HepG2 (cell line): ENCODE results near the gene PEAK1. TPM values are rescaled to one million over a fixed set of nuclear protein-coding genes. Genes with fewer than 3 reads are reported as not detected.

Experiments used
- ATAC-seq: fragments of 200-7000 bp; cut with Tn5 transposase; 3 replicates; pipeline ENCODE4 v1.9.1; 2020; ENCODE audit warnings: mild to moderate bottlenecking, moderate library complexity
- BruUV-seq: library from RNA; stranded (reverse); fragments of 400-500 nt; replicated peaks from 2 replicates; lab custom pipeline; 2021; lab: Mats Ljungman, UMichigan
- CTCF ChIA-PET: fragments of 300-600 bp; formaldehyde crosslinking; extraction: SDS; loops from one replicate; lab custom pipeline; 2021; ENCODE audit warnings: low total read pairs, inconsistent platforms, low intra/inter-chr PET ratio; lab: Yijun Ruan, JAX
- POLR2A ChIA-PET: fragments of 350-600 bp; sonication (Branson Sonifier 250); formaldehyde crosslinking; loops from one replicate; lab custom pipeline; 2020; ENCODE audit warnings: antibody characterized with exemption, inconsistent platforms; lab: Yijun Ruan, JAX
- DNase-seq: peaks from one replicate; pipeline ENCODE4 v3.0.0-alpha.2; 2015; ENCODE audit warnings: low spot score
- FAIRE-seq: peaks from 3 replicates; lab custom pipeline; 2011; peaks lifted over from hg19 to GRCh38; lab: Jason Lieb, UNC
- H2AFZ ChIP-seq: one replicate; pipeline ENCODE4 v1.6.1; 2011; ENCODE audit warnings: low read length, inconsistent platforms
- H3K27ac ChIP-seq: fragments of 300-600 bp; 3 replicates; pipeline ENCODE4 v1.8.0; 2011; ENCODE audit warnings: mixed run types, mild to moderate bottlenecking, mixed read lengths, low read length, inconsistent platforms; ENCODE audit not compliant: insufficient read depth; ENCODE audit errors: extremely low read length
- H3K27me3 ChIP-seq, 2 experiments: fragments of 200-600 bp in 1 of 2; 2 replicates in 1 of 2; 3 replicates in 1 of 2; pipeline versions ENCODE4 v1.6.0 to v1.8.0; 2011; ENCODE audit warnings: low read length in 2 of 2, mild to moderate bottlenecking in 2 of 2, moderate library complexity in 2 of 2, inconsistent platforms in 1 of 2; ENCODE audit not compliant: insufficient read depth in 2 of 2, control insufficient read depth in 1 of 2
- H3K36me3 ChIP-seq, 2 experiments: fragments of 200-600 bp in 1 of 2; replicated peaks in 1 of 2; 2 replicates in 1 of 2; 3 replicates in 1 of 2; pipeline versions ENCODE4 v1.5.1 to v1.8.0; 2011; ENCODE audit warnings: low read length in 2 of 2, inconsistent platforms in 1 of 2; ENCODE audit not compliant: insufficient read depth in 2 of 2, control insufficient read depth in 1 of 2
- H3K4me1 ChIP-seq: 2 replicates; pipeline ENCODE4 v1.5.1; 2012; ENCODE audit warnings: low read length, inconsistent platforms; ENCODE audit not compliant: insufficient read depth
- H3K4me2 ChIP-seq: 2 replicates; pipeline ENCODE4 v1.6.0; 2011; ENCODE audit warnings: low read depth, low read length, inconsistent platforms
- H3K4me3 ChIP-seq, 3 experiments: fragments of 200-600 bp in 1 of 3; sonication (generic), shearing (Covaris generic) in 1 of 3; replicated peaks in 1 of 3; 2 replicates each; pipeline ENCODE4 v1.5.1; 2011 to 2016; ENCODE audit warnings: low read length in 3 of 3, inconsistent platforms in 2 of 3, low read depth in 2 of 3, mild to moderate bottlenecking in 2 of 3, control low read depth in 1 of 3, mixed read lengths in 1 of 3; ENCODE audit not compliant: insufficient read depth in 1 of 3
- H3K79me2 ChIP-seq: one replicate; pipeline ENCODE4 v1.6.1; 2011; ENCODE audit warnings: low read length, inconsistent platforms; ENCODE audit not compliant: insufficient read depth
- H3K9ac ChIP-seq: 2 replicates; pipeline ENCODE4 v1.6.0; 2011; ENCODE audit warnings: mild to moderate bottlenecking, low read depth, low read length, inconsistent platforms; ENCODE audit not compliant: insufficient read depth
- H3K9me3 ChIP-seq: 2 replicates; pipeline ENCODE4 v1.5.1; 2012; ENCODE audit warnings: mild to moderate bottlenecking, low read length
- H4K20me1 ChIP-seq: 2 replicates; pipeline ENCODE4 v1.6.0; 2011; ENCODE audit warnings: inconsistent platforms, mild to moderate bottlenecking, low read length, moderate library complexity; ENCODE audit not compliant: insufficient read depth
- CREM ChIP-seq, 2 experiments: sonication (generic) in 1 of 2; formaldehyde crosslinking in 1 of 2; IDR thresholded peaks; 2 replicates each; pipeline versions ENCODE4 v1.4.0 to v1.6.1; 2016 to 2020; ENCODE audit warnings: antibody characterized with exemption in 1 of 2, mild to moderate bottlenecking in 1 of 2, missing genetic modification reagents in 1 of 2
- EZH2 ChIP-seq: conservative IDR thresholded peaks from 2 replicates; pipeline ENCODE4 v1.6.1; 2012; ENCODE audit warnings: mild to moderate bottlenecking, low read depth, low read length, moderate library complexity
- FOXP1 ChIP-seq, 2 experiments: fragments of 450-650 bp in 1 of 2; IDR thresholded peaks; 2 replicates each; pipeline ENCODE4 v1.6.1; 2017 to 2018; ENCODE audit warnings: antibody characterized with exemption in 1 of 2
- GFI1 ChIP-seq: sonication (generic); formaldehyde crosslinking; IDR thresholded peaks from 2 replicates; pipeline ENCODE4 v1.5.0; 2020; ENCODE audit warnings: missing genetic modification reagents, mild to moderate bottlenecking, borderline replicate concordance
- KLF13 ChIP-seq: sonication (generic); formaldehyde crosslinking; IDR thresholded peaks from 2 replicates; pipeline ENCODE4 v1.4.0; 2020; ENCODE audit warnings: mild to moderate bottlenecking, missing genetic modification reagents
- NFKB2 ChIP-seq: sonication (generic); formaldehyde crosslinking; IDR thresholded peaks from 2 replicates; pipeline ENCODE4 v1.4.0; 2020; ENCODE audit warnings: missing genetic modification reagents, borderline replicate concordance
- RFX5 ChIP-seq: IDR thresholded peaks from 2 replicates; pipeline ENCODE4 v1.6.1; 2011; ENCODE audit warnings: low read depth, low read length, improper control_type of control experiment
- SP4 ChIP-seq: sonication (generic); formaldehyde crosslinking; IDR thresholded peaks from 2 replicates; pipeline ENCODE4 v1.8.1; 2023; ENCODE audit warnings: mild to moderate bottlenecking, missing genetic modification reagents
- WGBS: methylation state at CpG from one replicate; pipeline ENCODE4 v1.1.6; 2017; ENCODE audit warnings: low lambda C conversion rate; 5-methylcytosine and 5-hydroxymethylcytosine counted together
- in situ Hi-C: cut with HindIII; loops from 2 replicates; pipeline ENCODE4 v1.10.0; 2017; ENCODE audit warnings: low pct_unique_long_range_greater_than_20kb; ENCODE audit not compliant: extremely low pct_ligation_motif_present
- intact Hi-C: fragments of 100-400 bp; cut with micrococcal nuclease; formaldehyde crosslinking; loops from one replicate; pipeline ENCODE4 v1.10.0; 2022; ENCODE audit not compliant: unreplicated experiment
- polyA plus RNA-seq, 8 experiments: library from polyadenylated mRNA; depleted of rRNA in 3 of 8; stranded (reverse) in 7 of 8; unstranded in 1 of 8; fragments of >200 nt; fragmentation: Illumina TruSeq in 4 of 8; extraction: Trizol in 4 of 8; gene quantifications; 2 replicates each; pipeline versions ENCODE4 v1.2.1 to v1.2.3, GENCODE V29; 2011 to 2016; ENCODE audit warnings: low read depth in 4 of 8, missing spikeins in 1 of 8, mixed read lengths in 1 of 8; ENCODE audit not compliant: insufficient read depth in 1 of 8
- total RNA-seq, 5 experiments: library from RNA; depleted of rRNA; stranded (reverse); fragments of >200 nt; fragmentation: Illumina TruSeq; extraction: Trizol; gene quantifications; 2 replicates each; pipeline ENCODE4 v1.2.3, GENCODE V29; 2016; ENCODE audit warnings: low read depth in 1 of 5
- TF ChIP-seq, protein P1 (sequence below): sonication (generic); formaldehyde crosslinking; IDR thresholded peaks from 2 replicates; pipeline ENCODE4 v1.4.0; 2020; ENCODE audit warnings: missing genetic modification reagents, borderline replicate concordance
- TF ChIP-seq, protein P2 (sequence below): sonication (generic); formaldehyde crosslinking; IDR thresholded peaks from 2 replicates; pipeline ENCODE4 v1.5.0; 2020; ENCODE audit warnings: mild to moderate bottlenecking, missing genetic modification reagents, moderate library complexity
- TF ChIP-seq, protein P3 (sequence below): sonication (generic); formaldehyde crosslinking; IDR thresholded peaks from 2 replicates; pipeline ENCODE4 v1.8.1; 2023; ENCODE audit warnings: mild to moderate bottlenecking, missing genetic modification reagents
- TF ChIP-seq, protein P4 (sequence below): sonication (generic); formaldehyde crosslinking; IDR thresholded peaks from 2 replicates; pipeline ENCODE4 v1.4.0; 2020; ENCODE audit warnings: missing genetic modification reagents, borderline replicate concordance

The PEAK1 gene
- total and polyA plus RNA-seq, 2 of the 13 experiments (the other 11 are each of a cell fraction or from before 2014, with no cell fraction given), result 6.0 to 6.6 TPM

DNA sequence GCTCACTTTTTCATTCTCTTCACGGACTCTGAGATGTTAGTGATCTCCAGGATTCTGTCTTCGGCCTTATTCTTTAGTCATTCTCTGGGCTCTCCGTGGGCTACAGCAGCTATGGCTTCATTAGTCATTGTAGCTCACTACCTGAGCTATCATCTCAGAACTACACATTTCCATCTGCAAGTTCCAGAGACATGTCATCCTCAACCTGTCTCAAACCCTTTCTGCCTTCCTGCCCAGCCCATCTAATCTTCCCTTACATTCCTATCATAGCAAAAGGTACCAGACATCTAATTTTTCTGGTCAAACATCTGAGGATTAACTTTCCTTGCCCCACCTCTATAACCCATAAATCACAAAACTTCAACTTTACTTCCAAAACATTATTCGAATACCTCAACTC lies 362.2 kb downstream of the PEAK1 start:
- TF ChIP-seq, protein P1, sequence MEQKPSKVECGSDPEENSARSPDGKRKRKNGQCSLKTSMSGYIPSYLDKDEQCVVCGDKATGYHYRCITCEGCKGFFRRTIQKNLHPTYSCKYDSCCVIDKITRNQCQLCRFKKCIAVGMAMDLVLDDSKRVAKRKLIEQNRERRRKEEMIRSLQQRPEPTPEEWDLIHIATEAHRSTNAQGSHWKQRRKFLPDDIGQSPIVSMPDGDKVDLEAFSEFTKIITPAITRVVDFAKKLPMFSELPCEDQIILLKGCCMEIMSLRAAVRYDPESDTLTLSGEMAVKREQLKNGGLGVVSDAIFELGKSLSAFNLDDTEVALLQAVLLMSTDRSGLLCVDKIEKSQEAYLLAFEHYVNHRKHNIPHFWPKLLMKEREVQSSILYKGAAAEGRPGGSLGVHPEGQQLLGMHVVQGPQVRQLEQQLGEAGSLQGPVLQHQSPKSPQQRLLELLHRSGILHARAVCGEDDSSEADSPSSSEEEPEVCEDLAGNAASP, result no peak
- TF ChIP-seq NFKB2 (CRISPR knock-in tag), result no peak
- no peak for TF ChIP-seq GFI1
- TF ChIP-seq, protein P2, sequence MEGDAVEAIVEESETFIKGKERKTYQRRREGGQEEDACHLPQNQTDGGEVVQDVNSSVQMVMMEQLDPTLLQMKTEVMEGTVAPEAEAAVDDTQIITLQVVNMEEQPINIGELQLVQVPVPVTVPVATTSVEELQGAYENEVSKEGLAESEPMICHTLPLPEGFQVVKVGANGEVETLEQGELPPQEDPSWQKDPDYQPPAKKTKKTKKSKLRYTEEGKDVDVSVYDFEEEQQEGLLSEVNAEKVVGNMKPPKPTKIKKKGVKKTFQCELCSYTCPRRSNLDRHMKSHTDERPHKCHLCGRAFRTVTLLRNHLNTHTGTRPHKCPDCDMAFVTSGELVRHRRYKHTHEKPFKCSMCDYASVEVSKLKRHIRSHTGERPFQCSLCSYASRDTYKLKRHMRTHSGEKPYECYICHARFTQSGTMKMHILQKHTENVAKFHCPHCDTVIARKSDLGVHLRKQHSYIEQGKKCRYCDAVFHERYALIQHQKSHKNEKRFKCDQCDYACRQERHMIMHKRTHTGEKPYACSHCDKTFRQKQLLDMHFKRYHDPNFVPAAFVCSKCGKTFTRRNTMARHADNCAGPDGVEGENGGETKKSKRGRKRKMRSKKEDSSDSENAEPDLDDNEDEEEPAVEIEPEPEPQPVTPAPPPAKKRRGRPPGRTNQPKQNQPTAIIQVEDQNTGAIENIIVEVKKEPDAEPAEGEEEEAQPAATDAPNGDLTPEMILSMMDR (CRISPR knock-in tag), result no peak
- no peak for TF ChIP-seq RFX5
- TF ChIP-seq SP4, result no peak
- TF ChIP-seq FOXP1 (IDR thresholded peaks at IDR 0.05), result no peak
- TF ChIP-seq FOXP1 (CRISPR knock-in tag; IDR thresholded peaks at IDR 0.05), result no peak
- TF ChIP-seq CREM (IDR thresholded peaks at IDR 0.05), result no peak
- TF ChIP-seq CREM (CRISPR knock-in tag; IDR thresholded peaks at IDR 0.05), result no peak
- TF ChIP-seq, protein P3, sequence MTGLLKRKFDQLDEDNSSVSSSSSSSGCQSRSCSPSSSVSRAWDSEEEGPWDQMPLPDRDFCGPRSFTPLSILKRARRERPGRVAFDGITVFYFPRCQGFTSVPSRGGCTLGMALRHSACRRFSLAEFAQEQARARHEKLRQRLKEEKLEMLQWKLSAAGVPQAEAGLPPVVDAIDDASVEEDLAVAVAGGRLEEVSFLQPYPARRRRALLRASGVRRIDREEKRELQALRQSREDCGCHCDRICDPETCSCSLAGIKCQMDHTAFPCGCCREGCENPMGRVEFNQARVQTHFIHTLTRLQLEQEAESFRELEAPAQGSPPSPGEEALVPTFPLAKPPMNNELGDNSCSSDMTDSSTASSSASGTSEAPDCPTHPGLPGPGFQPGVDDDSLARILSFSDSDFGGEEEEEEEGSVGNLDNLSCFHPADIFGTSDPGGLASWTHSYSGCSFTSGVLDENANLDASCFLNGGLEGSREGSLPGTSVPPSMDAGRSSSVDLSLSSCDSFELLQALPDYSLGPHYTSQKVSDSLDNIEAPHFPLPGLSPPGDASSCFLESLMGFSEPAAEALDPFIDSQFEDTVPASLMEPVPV (CRISPR knock-in tag), result no peak
- no peak for TF ChIP-seq KLF13 (CRISPR knock-in tag)
- no peak for TF ChIP-seq EZH2
- TF ChIP-seq, protein P4, sequence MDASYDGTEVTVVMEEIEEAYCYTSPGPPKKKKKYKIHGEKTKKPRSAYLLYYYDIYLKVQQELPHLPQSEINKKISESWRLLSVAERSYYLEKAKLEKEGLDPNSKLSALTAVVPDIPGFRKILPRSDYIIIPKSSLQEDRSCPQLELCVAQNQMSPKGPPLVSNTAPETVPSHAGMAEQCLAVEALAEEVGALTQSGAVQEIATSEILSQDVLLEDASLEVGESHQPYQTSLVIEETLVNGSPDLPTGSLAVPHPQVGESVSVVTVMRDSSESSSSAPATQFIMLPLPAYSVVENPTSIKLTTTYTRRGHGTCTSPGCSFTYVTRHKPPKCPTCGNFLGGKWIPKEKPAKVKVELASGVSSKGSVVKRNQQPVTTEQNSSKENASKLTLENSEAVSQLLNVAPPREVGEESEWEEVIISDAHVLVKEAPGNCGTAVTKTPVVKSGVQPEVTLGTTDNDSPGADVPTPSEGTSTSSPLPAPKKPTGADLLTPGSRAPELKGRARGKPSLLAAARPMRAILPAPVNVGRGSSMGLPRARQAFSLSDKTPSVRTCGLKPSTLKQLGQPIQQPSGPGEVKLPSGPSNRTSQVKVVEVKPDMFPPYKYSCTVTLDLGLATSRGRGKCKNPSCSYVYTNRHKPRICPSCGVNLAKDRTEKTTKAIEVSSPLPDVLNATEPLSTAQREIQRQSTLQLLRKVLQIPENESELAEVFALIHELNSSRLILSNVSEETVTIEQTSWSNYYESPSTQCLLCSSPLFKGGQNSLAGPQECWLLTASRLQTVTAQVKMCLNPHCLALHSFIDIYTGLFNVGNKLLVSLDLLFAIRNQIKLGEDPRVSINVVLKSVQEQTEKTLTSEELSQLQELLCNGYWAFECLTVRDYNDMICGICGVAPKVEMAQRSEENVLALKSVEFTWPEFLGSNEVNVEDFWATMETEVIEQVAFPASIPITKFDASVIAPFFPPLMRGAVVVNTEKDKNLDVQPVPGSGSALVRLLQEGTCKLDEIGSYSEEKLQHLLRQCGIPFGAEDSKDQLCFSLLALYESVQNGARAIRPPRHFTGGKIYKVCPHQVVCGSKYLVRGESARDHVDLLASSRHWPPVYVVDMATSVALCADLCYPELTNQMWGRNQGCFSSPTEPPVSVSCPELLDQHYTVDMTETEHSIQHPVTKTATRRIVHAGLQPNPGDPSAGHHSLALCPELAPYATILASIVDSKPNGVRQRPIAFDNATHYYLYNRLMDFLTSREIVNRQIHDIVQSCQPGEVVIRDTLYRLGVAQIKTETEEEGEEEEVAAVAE, result no peak
- TF ChIP-seq, all 625 proteins: peak for 0
- H3K27ac ChIP-seq, result no peak overlapping the region
- H3K27me3 ChIP-seq, result no peaks in the 10 kb centered on the region
- no peak overlapping the region for H3K4me2 ChIP-seq
- H2AFZ ChIP-seq, result no peak overlapping the region
- H3K9me3 ChIP-seq, result no peaks in the 10 kb centered on the region
- H4K20me1 ChIP-seq, result peaks cover 17% of the 10 kb centered on the region
- intact Hi-C loops (no loop called here), in situ Hi-C loops (no loop called here)
- ChIA-PET POLR2A (no interaction called here), CTCF (no interaction called here)
- H3K4me1 ChIP-seq, result peaks cover 23% of the 10 kb centered on the region
- DNase-seq (no peak), FAIRE-seq (no peak), ATAC-seq (no peak)
- no peak overlapping the region for H3K4me3 ChIP-seq
- BruUV-seq, result TSS peak; percentile 15
- no peak overlapping the region for H3K9ac ChIP-seq
- peaks cover 7% of the 10 kb centered on the region for H3K79me2 ChIP-seq
- H3K36me3 ChIP-seq, result peaks cover 1 to 8% of the 10 kb centered on the region in 2 experiments; a peak in 2 of 5 replicates
- WGBS, result 92% methylated on average over 4 of the region's 4 CpGs
